ENCODE measurements around the gene USP19.
A peak's percentile ranks its signal among the peaks of the same experiment; 100 is the strongest.

Gene USP19

DNA sequence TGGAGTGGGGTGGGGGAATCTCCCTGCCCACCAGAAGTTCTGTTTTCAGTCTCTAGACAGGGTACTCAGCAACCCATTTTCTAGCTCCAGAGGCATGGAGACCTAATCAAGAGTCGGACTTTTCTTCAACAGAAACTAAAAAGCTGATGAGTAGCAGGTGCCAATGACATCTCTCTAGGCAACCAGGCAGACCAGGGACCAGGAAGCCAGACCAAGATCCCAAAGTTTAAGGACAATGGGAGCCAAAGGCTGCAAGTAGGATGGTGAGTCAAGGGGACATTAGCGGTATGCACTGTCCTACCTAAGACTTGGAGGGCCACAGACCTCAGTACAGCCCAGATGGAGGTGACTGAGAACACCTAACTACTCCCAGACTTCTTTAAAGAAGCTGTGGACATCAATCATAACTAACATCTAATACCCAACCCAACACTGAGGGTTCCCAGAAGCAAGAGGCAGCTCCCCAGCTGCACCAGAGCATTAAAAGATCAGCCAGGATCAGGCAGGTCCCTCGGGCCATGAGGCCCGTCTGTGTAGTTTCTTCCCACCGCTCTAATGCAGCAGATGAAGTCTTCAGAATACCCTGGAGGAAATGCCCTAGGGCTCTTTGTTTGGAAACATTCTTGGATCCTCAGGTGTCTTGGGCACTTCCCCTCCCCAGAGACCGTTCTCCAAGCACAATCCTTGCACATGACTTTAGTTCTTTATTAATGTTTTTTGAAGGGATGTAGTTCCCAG lies 44.5 kb upstream of the USP19 start:
- H3K36me3 ChIP-seq (ENCODE audit: insufficient read depth), result no peaks in the 10 kb centered on the region
- H2AFZ ChIP-seq (ENCODE audit: low read depth), result no peak overlapping the region
- no peaks in the 10 kb centered on the region for H4K20me1 ChIP-seq (ENCODE audit: insufficient read depth)
- TF ChIP-seq, protein P1, sequence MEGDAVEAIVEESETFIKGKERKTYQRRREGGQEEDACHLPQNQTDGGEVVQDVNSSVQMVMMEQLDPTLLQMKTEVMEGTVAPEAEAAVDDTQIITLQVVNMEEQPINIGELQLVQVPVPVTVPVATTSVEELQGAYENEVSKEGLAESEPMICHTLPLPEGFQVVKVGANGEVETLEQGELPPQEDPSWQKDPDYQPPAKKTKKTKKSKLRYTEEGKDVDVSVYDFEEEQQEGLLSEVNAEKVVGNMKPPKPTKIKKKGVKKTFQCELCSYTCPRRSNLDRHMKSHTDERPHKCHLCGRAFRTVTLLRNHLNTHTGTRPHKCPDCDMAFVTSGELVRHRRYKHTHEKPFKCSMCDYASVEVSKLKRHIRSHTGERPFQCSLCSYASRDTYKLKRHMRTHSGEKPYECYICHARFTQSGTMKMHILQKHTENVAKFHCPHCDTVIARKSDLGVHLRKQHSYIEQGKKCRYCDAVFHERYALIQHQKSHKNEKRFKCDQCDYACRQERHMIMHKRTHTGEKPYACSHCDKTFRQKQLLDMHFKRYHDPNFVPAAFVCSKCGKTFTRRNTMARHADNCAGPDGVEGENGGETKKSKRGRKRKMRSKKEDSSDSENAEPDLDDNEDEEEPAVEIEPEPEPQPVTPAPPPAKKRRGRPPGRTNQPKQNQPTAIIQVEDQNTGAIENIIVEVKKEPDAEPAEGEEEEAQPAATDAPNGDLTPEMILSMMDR (conservative IDR thresholded peaks at IDR 0.05; ENCODE audit: low read depth, low read length), result no peak
- no peaks in the 10 kb centered on the region for H3K27me3 ChIP-seq (ENCODE audit: insufficient read depth, low read depth)
- no peak overlapping the region for H3K27ac ChIP-seq
- H3K4me3 ChIP-seq (IDR thresholded peaks at IDR 0.05; ENCODE audit: insufficient read depth, low read depth, low read length), result no peak overlapping the region
- peaks cover 10% of the 10 kb centered on the region for H3K4me1 ChIP-seq (ENCODE audit: low read depth, poor library complexity, severe bottlenecking)
- no peaks in the 10 kb centered on the region for H3K79me2 ChIP-seq (ENCODE audit: insufficient read depth, low read depth)
- peak overlapping the region; percentile 30; the same call in 1 of the 2 replicates for H3K9ac ChIP-seq
- H3K4me2 ChIP-seq, result peak overlapping the region; percentile 96

DNA sequence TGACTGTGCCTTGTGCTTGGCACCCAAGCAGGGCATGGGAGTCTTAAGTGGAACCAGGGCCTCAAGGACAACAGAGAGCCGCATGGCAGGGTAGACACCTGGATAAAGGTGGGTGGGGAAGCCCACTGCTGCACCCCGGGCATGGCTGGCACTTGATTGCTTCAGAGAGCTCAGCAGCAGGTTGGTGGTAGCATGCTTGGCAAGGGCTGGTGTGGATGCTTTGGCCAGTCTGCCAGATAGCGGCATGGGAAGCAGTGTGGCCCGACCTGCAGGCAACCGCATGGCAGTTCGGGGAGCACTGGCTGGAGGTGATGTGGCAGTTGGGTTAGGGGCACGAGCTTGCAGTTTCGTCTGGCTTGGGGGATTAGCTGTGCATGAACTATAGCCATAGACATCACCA lies 43.0 kb upstream of the USP19 start:
- Histone ChIP-seq H3K4me2 (no peak overlapping the region), H3K9ac (no peak overlapping the region), H3K36me3 (ENCODE audit: insufficient read depth) (no peaks in the 10 kb centered on the region), H3K4me1 (ENCODE audit: low read depth, poor library complexity, severe bottlenecking) (peaks cover 10% of the 10 kb centered on the region), H4K20me1 (ENCODE audit: insufficient read depth) (no peaks in the 10 kb centered on the region), H3K79me2 (ENCODE audit: insufficient read depth, low read depth) (no peaks in the 10 kb centered on the region), H3K27ac (no peak overlapping the region), H3K4me3 (IDR thresholded peaks at IDR 0.05; ENCODE audit: insufficient read depth, low read depth, low read length) (no peak overlapping the region), H2AFZ (ENCODE audit: low read depth) (no peak overlapping the region), H3K27me3 (ENCODE audit: insufficient read depth, low read depth) (no peaks in the 10 kb centered on the region)
- TF ChIP-seq, protein P1 (conservative IDR thresholded peaks at IDR 0.05; ENCODE audit: low read depth, low read length), result no peak

DNA sequence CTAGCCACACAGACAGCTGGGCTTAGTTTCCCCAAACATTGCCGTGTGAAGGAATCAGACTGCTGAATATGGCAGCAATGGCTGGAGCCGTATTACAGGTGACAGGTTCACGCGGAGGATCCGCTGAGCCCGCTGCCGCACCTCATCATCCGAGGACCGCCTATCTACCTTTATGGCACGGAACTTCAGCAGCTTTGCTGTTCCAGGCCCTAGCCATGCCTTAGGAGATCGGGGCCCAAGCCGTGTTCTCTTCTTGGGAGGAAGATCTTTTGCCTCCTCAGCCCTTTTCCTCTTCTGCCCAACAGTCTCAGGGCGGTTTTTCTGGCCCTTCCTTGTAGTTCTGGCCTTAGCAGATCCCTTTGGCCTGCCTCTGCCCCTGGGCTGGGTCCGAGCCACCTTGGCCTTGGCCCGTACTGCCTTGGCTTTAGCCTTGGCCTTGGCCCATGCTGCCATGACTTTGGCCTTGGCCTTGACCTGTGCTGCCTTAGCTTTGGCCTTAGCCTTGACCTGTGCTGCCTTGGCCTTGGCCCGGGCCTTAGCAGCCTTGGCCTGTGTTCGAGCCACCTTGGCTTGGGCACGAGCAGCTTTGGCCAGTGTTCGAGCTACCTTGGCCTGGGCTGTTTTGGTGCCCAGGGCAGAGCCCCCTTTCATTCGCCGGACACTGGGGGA lies 42.3 kb upstream of the USP19 start:
- no peak overlapping the region for H3K4me3 ChIP-seq (IDR thresholded peaks at IDR 0.05; ENCODE audit: insufficient read depth, low read depth, low read length)
- no peak overlapping the region for H3K9ac ChIP-seq
- no peak overlapping the region for H3K27ac ChIP-seq
- H2AFZ ChIP-seq (ENCODE audit: low read depth), result no peak overlapping the region
- no peaks in the 10 kb centered on the region for H3K36me3 ChIP-seq (ENCODE audit: insufficient read depth)
- no peaks in the 10 kb centered on the region for H3K79me2 ChIP-seq (ENCODE audit: insufficient read depth, low read depth)
- H3K4me2 ChIP-seq, result no peak overlapping the region
- no peaks in the 10 kb centered on the region for H3K27me3 ChIP-seq (ENCODE audit: insufficient read depth, low read depth)
- TF ChIP-seq, protein P1 (conservative IDR thresholded peaks at IDR 0.05; ENCODE audit: low read depth, low read length), result no peak
- no peaks in the 10 kb centered on the region for H4K20me1 ChIP-seq (ENCODE audit: insufficient read depth)
- peaks cover 10% of the 10 kb centered on the region for H3K4me1 ChIP-seq (ENCODE audit: low read depth, poor library complexity, severe bottlenecking)

DNA sequence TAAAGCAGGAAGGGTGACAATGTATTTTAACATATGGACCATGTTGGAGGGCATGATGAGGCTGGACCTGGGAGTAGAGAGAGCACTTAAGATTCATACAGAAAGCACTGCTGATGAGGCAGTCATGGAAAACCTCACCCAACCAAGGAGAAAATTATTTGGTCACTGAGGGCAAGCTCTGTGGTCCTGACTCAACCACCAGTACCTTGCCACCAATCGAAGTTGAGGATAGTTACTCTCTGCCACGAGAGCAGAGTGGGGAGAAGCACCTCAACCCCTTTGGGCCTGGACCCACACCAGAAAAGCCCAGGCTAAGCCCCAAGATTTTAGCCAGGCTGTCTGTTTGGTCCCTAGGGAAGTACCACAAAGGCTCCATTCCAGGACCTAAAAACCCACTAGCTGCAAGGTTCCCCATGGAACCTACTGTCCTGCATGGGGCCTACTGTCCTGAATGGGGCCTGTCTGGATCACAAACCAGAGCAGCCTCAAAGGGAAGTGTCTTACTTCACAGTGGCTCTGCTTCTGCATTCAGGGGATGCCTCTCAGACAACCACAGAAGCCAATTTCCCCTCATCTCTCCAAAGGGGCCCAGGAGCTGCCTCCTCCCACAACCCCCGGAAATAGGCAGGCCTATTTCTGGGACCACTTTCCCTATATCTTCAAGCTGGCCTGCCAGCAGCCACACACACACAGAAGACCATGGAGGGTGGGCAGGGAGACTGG lies 41.3 kb upstream of the USP19 start:
- Histone ChIP-seq H3K4me1 (ENCODE audit: low read depth, poor library complexity, severe bottlenecking) (peaks cover 10% of the 10 kb centered on the region), H3K36me3 (ENCODE audit: insufficient read depth) (no peaks in the 10 kb centered on the region), H3K27me3 (ENCODE audit: insufficient read depth, low read depth) (no peaks in the 10 kb centered on the region), H2AFZ (ENCODE audit: low read depth) (no peak overlapping the region), H3K79me2 (ENCODE audit: insufficient read depth, low read depth) (no peaks in the 10 kb centered on the region), H4K20me1 (ENCODE audit: insufficient read depth) (no peaks in the 10 kb centered on the region), H3K27ac (no peak overlapping the region), H3K4me2 (no peak overlapping the region), H3K4me3 (IDR thresholded peaks at IDR 0.05; ENCODE audit: insufficient read depth, low read depth, low read length) (no peak overlapping the region), H3K9ac (no peak overlapping the region)
- TF ChIP-seq, protein P1 (conservative IDR thresholded peaks at IDR 0.05; ENCODE audit: low read depth, low read length), result no peak
